GM19035 (cell line): ENCODE measurements around the gene THAP9.
A peak's percentile ranks its signal among the peaks of the same experiment; 100 is the strongest.
"Not testable (repeated sequence)": the region's sequence is repeated elsewhere in the genome, so short reads cannot be mapped to it uniquely, and the experiment has no call there.

Source experiments
- ATAC-seq: cut with Tn5 transposase; IDR thresholded peaks from one replicate; pipeline ENCODE4 v1.9.1; 2021; ENCODE audit not compliant: unreplicated experiment

THAP9 gene

GRCh38 chr4:82900411-82901182, at the start of gene THAP9:
Gene THAP9 (plus strand): TSS chr4:82900735. CDS start chr4:82900803, 68 bp downstream.
- peak; percentile 90 for ATAC-seq

- ATAC-seq = no peak
Measured at GRCh38 chr4:82851318-82851717, 49.2 kb upstream of the THAP9 start.

- no peak for ATAC-seq
Measured at GRCh38 chr4:82851885-82852750, 48.4 kb upstream of the THAP9 start.

GRCh38 chr4:82852751-82853285, 47.7 kb upstream of the THAP9 start:
- ATAC-seq = no peak

- not testable (repeated sequence) for ATAC-seq
Measured at GRCh38 chr4:82860487-82860886, 40.0 kb upstream of the THAP9 start.

GRCh38 chr4:82861529-82861928, 39.0 kb upstream of the THAP9 start:
- ATAC-seq = no peak

GRCh38 chr4:82864336-82864979, 36.1 kb upstream of the THAP9 start:
- no peak for ATAC-seq

GRCh38 chr4:82865592-82865991, 34.9 kb upstream of the THAP9 start:
- ATAC-seq = no peak

GRCh38 chr4:82866033-82866432, 34.5 kb upstream of the THAP9 start:
- not testable (repeated sequence) for ATAC-seq

- no peak for ATAC-seq
Measured at GRCh38 chr4:82866706-82867385, 33.7 kb upstream of the THAP9 start.

- ATAC-seq = no peak
Measured at GRCh38 chr4:82868572-82868971, 32.0 kb upstream of the THAP9 start.

- ATAC-seq = no peak
Measured at GRCh38 chr4:82885410-82885809, 15.1 kb upstream of the THAP9 start.

- no peak for ATAC-seq
Measured at GRCh38 chr4:82886147-82886942, 14.2 kb upstream of the THAP9 start.

- ATAC-seq = no peak
Measured at GRCh38 chr4:82889287-82889686, 11.2 kb upstream of the THAP9 start.

GRCh38 chr4:82890528-82890900, 10.0 kb upstream of the THAP9 start:
- ATAC-seq = peak; percentile 5

- peak; percentile 92 for ATAC-seq
Measured at GRCh38 chr4:82890901-82891706, 9.4 kb upstream of the THAP9 start, which contains the start of gene SEC31A. Gene SEC31A (minus strand): TSS chr4:82891153. CDS start chr4:82881936, 9,217 bp downstream.

- no peak for ATAC-seq
Measured at GRCh38 chr4:82891707-82892466, 8.6 kb upstream of the THAP9 start.

GRCh38 chr4:82892467-82892802, 8.1 kb upstream of the THAP9 start:
- ATAC-seq = no peak
